Skeletal muscle tissue (tissue), 4 donors: ENCODE measurements around the gene STAT5B. TPM values are rescaled to one million over a fixed set of nuclear protein-coding genes. Genes with fewer than 3 reads are reported as not detected.
"Not testable (repeated sequence)": the region's sequence is repeated elsewhere in the genome, so short reads cannot be mapped to it uniquely, and the experiment has no call there.

Experiments used
- H3K27ac ChIP-seq: one replicate; pipeline ENCODE4 v1.7.0; 2013; ENCODE audit warnings: mild to moderate bottlenecking, low read depth, low read length, inconsistent platforms
- H3K27me3 ChIP-seq, 3 donors: one replicate each; pipeline ENCODE4 v1.7.0; 2013; ENCODE audit warnings: low read length in 3 of 3; ENCODE audit not compliant: control insufficient read depth in 3 of 3, insufficient read depth in 3 of 3
- H3K36me3 ChIP-seq, 3 donors: one replicate each; pipeline ENCODE4 v1.7.0; 2013; ENCODE audit warnings: low read length in 3 of 3; ENCODE audit not compliant: control insufficient read depth in 3 of 3, insufficient read depth in 3 of 3
- H3K4me1 ChIP-seq, 3 donors: one replicate each; pipeline ENCODE4 v1.7.0; 2013; ENCODE audit warnings: low read length in 3 of 3, mild to moderate bottlenecking in 3 of 3; ENCODE audit not compliant: control insufficient read depth in 3 of 3, insufficient read depth in 3 of 3
- H3K4me3 ChIP-seq, 3 donors: one replicate each; pipeline ENCODE4 v1.7.0; 2013; ENCODE audit warnings: low read length in 3 of 3
- H3K9ac ChIP-seq, 3 donors: one replicate each; pipeline ENCODE4 v1.7.0; 2013; ENCODE audit warnings: low read length in 3 of 3, mild to moderate bottlenecking in 3 of 3, moderate library complexity in 2 of 3, low read depth in 1 of 3
- H3K9me3 ChIP-seq, 3 donors: one replicate each; pipeline ENCODE4 v1.7.0; 2013; ENCODE audit warnings: low read length in 3 of 3; ENCODE audit not compliant: control insufficient read depth in 3 of 3
- total RNA-seq: library from RNA; depleted of rRNA; stranded (reverse); fragments of >200 nt; gene quantifications from one replicate; pipeline ENCODE4 v1.2.3, GENCODE V29; 2014
- donor health status: Osteomylitis.

Gene STAT5B
- total RNA-seq, 1 donor from 2014 or later: 31.3 TPM

GRCh38 chr17:42224651-42225050 is 51.5 kb downstream of the STAT5B start:
- Histone ChIP-seq H3K9ac (no peak overlapping the region), H3K36me3 (peaks cover 22 to 30% (median 29%) of the 10 kb centered on the region in 3 donors), H3K4me3 (no peak overlapping the region), H3K27ac (no peak overlapping the region), H3K9me3 (no peaks in the 10 kb centered on the region), H3K27me3 (no peaks in the 10 kb centered on the region), H3K4me1 (peaks cover 14 to 24% (median 15%) of the 10 kb centered on the region in 3 donors)

GRCh38 chr17:42221886-42222745 is 54.1 kb downstream of the STAT5B start:
- H3K9me3 ChIP-seq: no peaks in the 10 kb centered on the region
- no peak overlapping the region for H3K9ac ChIP-seq
- no peak overlapping the region for H3K27ac ChIP-seq
- H3K4me1 ChIP-seq: peaks cover 1 to 8% (median 3%) of the 10 kb centered on the region in 3 donors
- no peaks in the 10 kb centered on the region for H3K27me3 ChIP-seq
- H3K4me3 ChIP-seq: no peak overlapping the region
- H3K36me3 ChIP-seq: peaks cover 31 to 42% (median 41%) of the 10 kb centered on the region in 3 donors

GRCh38 chr17:42219280-42219679 is 56.9 kb downstream of the STAT5B start:
- not testable (repeated sequence) for H3K27ac ChIP-seq, H3K4me3 ChIP-seq, H3K4me1 ChIP-seq, H3K27me3 ChIP-seq, H3K9me3 ChIP-seq, H3K9ac ChIP-seq
- H3K36me3 ChIP-seq: peaks cover 35 to 68% (median 56%) of the 10 kb centered on the region in 3 donors

DNA sequence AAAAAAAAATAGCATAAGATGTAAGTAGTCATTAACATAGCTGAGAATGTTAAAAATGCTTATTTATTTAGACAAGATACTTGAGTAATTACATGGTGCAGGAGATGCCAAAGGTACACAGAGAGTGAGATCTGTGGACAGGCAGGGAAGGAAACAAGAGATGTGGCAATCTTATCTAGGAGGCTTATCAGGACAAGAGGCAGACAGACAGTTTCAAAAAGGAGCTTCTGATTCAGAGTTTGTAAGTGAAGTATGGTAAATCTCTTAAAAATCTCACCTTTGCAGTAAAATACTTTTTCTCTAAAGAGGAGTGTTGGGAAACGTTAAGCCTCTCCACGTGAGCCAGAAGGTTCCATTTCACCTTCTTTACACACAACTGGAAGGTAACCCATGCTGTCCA is 62.0 kb downstream of the STAT5B start:
- Histone ChIP-seq H3K4me1 (peaks cover 12 to 20% (median 16%) of the 10 kb centered on the region in 3 donors), H3K27me3 (no peaks in the 10 kb centered on the region), H3K4me3 (no peak overlapping the region), H3K27ac (no peak overlapping the region), H3K9ac (no peak overlapping the region), H3K9me3 (no peaks in the 10 kb centered on the region), H3K36me3 (peaks cover 32 to 63% (median 50%) of the 10 kb centered on the region in 3 donors)

GRCh38 chr17:42212382-42212781 is 63.8 kb downstream of the STAT5B start:
- H3K36me3 ChIP-seq: peaks cover 30 to 56% (median 49%) of the 10 kb centered on the region in 3 donors
- H3K4me3 ChIP-seq: no peak overlapping the region
- peak overlapping the region; percentile 67 for H3K27ac ChIP-seq
- H3K9me3 ChIP-seq: no peaks in the 10 kb centered on the region
- peak overlapping the region in 2 of 3 donors; percentile 0 to 61 for H3K9ac ChIP-seq
- no peaks in the 10 kb centered on the region for H3K27me3 ChIP-seq
- peaks cover 12 to 20% (median 16%) of the 10 kb centered on the region in 3 donors for H3K4me1 ChIP-seq

- H3K9ac ChIP-seq: peak overlapping the region in 1 of 3 donors; percentile 61
- H3K4me1 ChIP-seq: peaks cover 12 to 20% (median 16%) of the 10 kb centered on the region in 3 donors
- H3K27me3 ChIP-seq, H3K9me3 ChIP-seq, H3K4me3 ChIP-seq: not testable (repeated sequence)
- H3K27ac ChIP-seq: peak overlapping the region; percentile 67
- H3K36me3 ChIP-seq: peaks cover 29 to 56% (median 47%) of the 10 kb centered on the region in 3 donors
Measured at GRCh38 chr17:42211921-42212341, 64.3 kb downstream of the STAT5B start.

DNA sequence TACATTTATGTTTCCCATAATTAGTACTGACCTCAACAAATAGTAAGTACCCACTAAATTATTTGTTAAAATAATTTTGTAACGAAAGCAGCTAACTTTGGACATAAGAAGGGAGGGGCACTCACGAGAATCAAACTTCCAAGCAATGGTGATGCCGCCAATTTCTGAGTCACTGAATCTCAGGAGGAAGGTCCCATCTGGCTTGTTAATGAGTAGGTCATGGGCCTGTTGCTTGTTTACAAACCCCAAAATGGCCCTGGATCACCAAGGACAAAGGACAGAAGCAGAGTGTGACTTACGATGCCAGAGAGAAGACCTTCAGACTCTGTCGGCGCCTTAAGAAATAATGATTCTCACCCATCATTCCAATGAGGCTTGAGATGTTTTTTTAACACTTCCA is 66.1 kb downstream of the STAT5B start:
- Histone ChIP-seq H3K4me3 (no peak overlapping the region), H3K9me3 (no peaks in the 10 kb centered on the region), H3K27ac (no peak overlapping the region), H3K4me1 (peaks cover 12 to 20% (median 16%) of the 10 kb centered on the region in 3 donors), H3K9ac (no peak overlapping the region), H3K27me3 (no peaks in the 10 kb centered on the region), H3K36me3 (peaks cover 25 to 53% (median 44%) of the 10 kb centered on the region in 3 donors)

DNA sequence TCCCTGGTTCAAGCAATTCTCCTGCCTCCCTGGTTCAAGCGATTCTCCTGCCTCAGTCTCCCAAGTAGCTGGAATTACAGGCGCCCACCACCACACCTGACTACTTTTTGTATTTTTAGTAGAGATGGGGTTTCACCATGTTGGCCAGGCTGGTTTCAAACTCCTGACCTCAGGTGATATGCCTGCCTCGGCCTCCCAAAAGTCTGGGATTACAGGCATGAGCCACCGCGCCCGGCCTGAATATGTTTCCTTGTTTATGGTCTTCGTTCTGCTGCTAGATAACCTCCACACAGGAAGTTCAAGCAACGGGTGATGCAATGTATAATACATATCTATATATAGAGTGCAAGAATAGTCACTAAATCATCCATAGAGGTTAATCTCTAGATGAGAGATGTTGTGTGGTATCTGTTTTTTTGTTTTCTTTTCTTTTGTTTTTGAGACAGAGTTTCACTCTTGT is 70.0 kb downstream of the STAT5B start:
- not testable (repeated sequence) for H3K27ac ChIP-seq, H3K9me3 ChIP-seq, H3K4me3 ChIP-seq, H3K27me3 ChIP-seq, H3K9ac ChIP-seq, H3K4me1 ChIP-seq
- H3K36me3 ChIP-seq: peaks cover 44 to 72% (median 61%) of the 10 kb centered on the region in 3 donors

GRCh38 chr17:42203354-42203753 is 72.8 kb downstream of the STAT5B start:
- no peak overlapping the region for H3K9ac ChIP-seq
- H3K27ac ChIP-seq: no peak overlapping the region
- H3K4me1 ChIP-seq: peaks cover 0 to 2% (median 0%) of the 10 kb centered on the region in 3 donors
- no peaks in the 10 kb centered on the region for H3K9me3 ChIP-seq
- H3K36me3 ChIP-seq: peaks cover 38 to 68% (median 55%) of the 10 kb centered on the region in 3 donors
- no peak overlapping the region for H3K4me3 ChIP-seq
- no peaks in the 10 kb centered on the region for H3K27me3 ChIP-seq

DNA sequence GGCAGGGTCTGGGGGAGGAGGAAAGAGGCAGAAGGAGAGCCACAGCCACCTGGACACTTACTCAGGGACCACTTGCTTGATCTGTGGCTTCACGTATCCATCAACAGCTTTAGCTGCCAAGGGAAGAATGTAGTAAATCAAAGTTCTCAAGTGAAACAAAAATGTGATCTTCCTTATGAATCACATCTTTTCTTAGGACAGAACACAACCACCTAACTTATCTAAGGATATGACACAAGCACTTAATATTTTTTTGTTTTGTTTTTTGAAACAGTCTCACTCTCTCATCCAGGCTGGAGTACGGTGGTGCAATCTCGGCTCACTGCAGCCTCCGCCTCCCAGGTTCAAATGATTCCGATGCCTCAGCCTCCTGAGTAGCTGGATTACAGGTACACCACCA is 73.5 kb downstream of the STAT5B start:
- Histone ChIP-seq H3K27me3 (no peaks in the 10 kb centered on the region), H3K36me3 (peaks cover 38 to 68% (median 54%) of the 10 kb centered on the region in 3 donors), H3K27ac (no peak overlapping the region), H3K9me3 (no peaks in the 10 kb centered on the region), H3K4me1 (peaks cover 0 to 2% (median 0%) of the 10 kb centered on the region in 3 donors), H3K9ac (no peak overlapping the region), H3K4me3 (no peak overlapping the region)
